Measurements from ENCODE around the gene SLC25A12. TPM values are rescaled to one million over a fixed set of nuclear protein-coding genes. Genes with fewer than 3 reads are reported as not detected.

SLC25A12 gene
- total RNA-seq, 4 donors from 2014 or later, result 37.3 to 61.4 (median 46.3) TPM

GRCh38 chr2:171807831-171808393 lies 86.1 kb downstream of the SLC25A12 start:
- no peaks in the 10 kb centered on the region for H3K9me3 ChIP-seq
- no peaks in the 10 kb centered on the region for H3K4me1 ChIP-seq
- H3K27me3 ChIP-seq, result no peaks in the 10 kb centered on the region
- TF ChIP-seq, protein P1, sequence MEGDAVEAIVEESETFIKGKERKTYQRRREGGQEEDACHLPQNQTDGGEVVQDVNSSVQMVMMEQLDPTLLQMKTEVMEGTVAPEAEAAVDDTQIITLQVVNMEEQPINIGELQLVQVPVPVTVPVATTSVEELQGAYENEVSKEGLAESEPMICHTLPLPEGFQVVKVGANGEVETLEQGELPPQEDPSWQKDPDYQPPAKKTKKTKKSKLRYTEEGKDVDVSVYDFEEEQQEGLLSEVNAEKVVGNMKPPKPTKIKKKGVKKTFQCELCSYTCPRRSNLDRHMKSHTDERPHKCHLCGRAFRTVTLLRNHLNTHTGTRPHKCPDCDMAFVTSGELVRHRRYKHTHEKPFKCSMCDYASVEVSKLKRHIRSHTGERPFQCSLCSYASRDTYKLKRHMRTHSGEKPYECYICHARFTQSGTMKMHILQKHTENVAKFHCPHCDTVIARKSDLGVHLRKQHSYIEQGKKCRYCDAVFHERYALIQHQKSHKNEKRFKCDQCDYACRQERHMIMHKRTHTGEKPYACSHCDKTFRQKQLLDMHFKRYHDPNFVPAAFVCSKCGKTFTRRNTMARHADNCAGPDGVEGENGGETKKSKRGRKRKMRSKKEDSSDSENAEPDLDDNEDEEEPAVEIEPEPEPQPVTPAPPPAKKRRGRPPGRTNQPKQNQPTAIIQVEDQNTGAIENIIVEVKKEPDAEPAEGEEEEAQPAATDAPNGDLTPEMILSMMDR (IDR thresholded peaks at IDR 0.05), result no peak
- no peak for TF ChIP-seq POLR2A (IDR thresholded peaks at IDR 0.05)
- H3K36me3 ChIP-seq, result peaks cover 0 to under 1% of the 10 kb centered on the region in 2 donors
- no peak overlapping the region for H3K4me3 ChIP-seq (replicated peaks in 1 of 3)
- DNase-seq, result no peak
- no peak overlapping the region for H3K27ac ChIP-seq
- intact Hi-C loops (cut with DNase I), result no loop called here
- 76 to 77% methylated on average over 5 of the region's 5 CpGs for WGBS, 2 donors

GRCh38 chr2:171807119-171807518 lies 86.9 kb downstream of the SLC25A12 start:
- H3K4me3 ChIP-seq (replicated peaks in 1 of 3), result no peak overlapping the region
- H3K27ac ChIP-seq, result no peak overlapping the region
- TF ChIP-seq, protein P1 (IDR thresholded peaks at IDR 0.05), result no peak
- no peak for TF ChIP-seq POLR2A (IDR thresholded peaks at IDR 0.05)
- 40 to 49% methylated on average over 3 of the region's 3 CpGs for WGBS, 2 donors
- no peaks in the 10 kb centered on the region for H3K27me3 ChIP-seq
- H3K36me3 ChIP-seq, result no peaks in the 10 kb centered on the region
- no peaks in the 10 kb centered on the region for H3K9me3 ChIP-seq
- DNase-seq, result no peak
- no peaks in the 10 kb centered on the region for H3K4me1 ChIP-seq
- intact Hi-C loops (cut with DNase I), result no loop called here

- WGBS, 2 donors, result 97 to 99% methylated on average over 3 of the region's 3 CpGs
These were observed 89.6 kb downstream of the SLC25A12 start for GRCh38 chr2:171804456-171804855.

DNA sequence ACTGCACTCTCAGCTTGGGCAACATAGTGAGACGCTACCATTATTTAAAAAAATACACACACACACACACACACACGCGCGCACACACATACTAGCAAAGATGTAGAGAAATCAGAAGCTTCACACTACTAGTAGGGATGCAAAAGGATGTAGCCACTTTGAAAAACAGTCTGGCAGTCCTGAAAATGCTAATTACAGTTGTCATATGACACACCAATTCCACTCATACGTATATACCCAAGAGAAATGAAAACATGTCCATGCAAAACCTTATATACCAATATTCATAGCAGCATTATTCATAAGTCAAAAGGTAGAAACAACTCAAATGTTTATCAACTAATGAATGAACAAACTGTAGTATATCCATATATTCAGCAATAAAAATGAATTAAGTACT lies 90.3 kb downstream of the SLC25A12 start:
- no peak overlapping the region for H3K27ac ChIP-seq
- intact Hi-C loops (cut with DNase I), result no loop called here
- no peaks in the 10 kb centered on the region for H3K27me3 ChIP-seq
- no peaks in the 10 kb centered on the region for H3K9me3 ChIP-seq
- 88 to 91% methylated on average over 5 of the region's 5 CpGs for whole genome bisulfite sequencing, 2 donors
- peaks cover 0 to 4% of the 10 kb centered on the region in 2 donors for H3K36me3 ChIP-seq
- no peak overlapping the region for H3K4me3 ChIP-seq (replicated peaks in 1 of 3)
- H3K4me1 ChIP-seq, result no peaks in the 10 kb centered on the region
- DNase-seq, result no peak
- TF ChIP-seq POLR2A (IDR thresholded peaks at IDR 0.05), result no peak

More at GRCh38 chr2:171804456-171804855, 89.6 kb downstream of the SLC25A12 start:
- DNase-seq, result no peak
- H3K4me3 ChIP-seq (replicated peaks in 1 of 3), result no peak overlapping the region
- peaks cover 0 to 2% of the 10 kb centered on the region in 2 donors for H3K36me3 ChIP-seq
- H3K4me1 ChIP-seq, result no peaks in the 10 kb centered on the region
- no peaks in the 10 kb centered on the region for H3K27me3 ChIP-seq
- no peak overlapping the region for H3K27ac ChIP-seq
- TF ChIP-seq, protein P1 (IDR thresholded peaks at IDR 0.05), result no peak
- TF ChIP-seq POLR2A (IDR thresholded peaks at IDR 0.05), result no peak
- intact Hi-C loops (cut with DNase I), result no loop called here
- H3K9me3 ChIP-seq, result no peaks in the 10 kb centered on the region

GRCh38 chr2:171800639-171801038 lies 93.4 kb downstream of the SLC25A12 start:
- peaks cover 0 to 4% of the 10 kb centered on the region in 2 donors for H3K36me3 ChIP-seq
- 87 to 89% methylated on average over 5 of the region's 5 CpGs for WGBS, 2 donors
- intact Hi-C loops (cut with DNase I), result no loop called here
- no peaks in the 10 kb centered on the region for H3K27me3 ChIP-seq
- no peak for DNase-seq
- no peak for TF ChIP-seq POLR2A (IDR thresholded peaks at IDR 0.05)
- TF ChIP-seq, protein P1 (IDR thresholded peaks at IDR 0.05), result no peak
- no peak overlapping the region for H3K4me3 ChIP-seq (replicated peaks in 1 of 3)
- no peaks in the 10 kb centered on the region for H3K9me3 ChIP-seq
- H3K27ac ChIP-seq, result no peak overlapping the region
- no peaks in the 10 kb centered on the region for H3K4me1 ChIP-seq
